ENCODE data around the gene C11orf91. TPM values are rescaled to one million over a fixed set of nuclear protein-coding genes. Genes with fewer than 3 reads are reported as not detected.
"Not testable (repeated sequence)": the region's sequence is repeated elsewhere in the genome, so short reads cannot be mapped to it uniquely, and the experiment has no call there.

C11orf91 gene
- total RNA-seq, 4 donors from 2014 or later = not detected

GRCh38 chr11:33713151-33713855 is 12.7 kb upstream of the C11orf91 start:
- DNase-seq (ENCODE audit: low spot score in 2 of 2) = no peak
- Histone ChIP-seq H3K4me3 (no peak overlapping the region), H3K4me1 (peaks cover 0 to 73% (median 14%) of the 10 kb centered on the region in 4 donors), H3K27me3 (no peaks in the 10 kb centered on the region), H3K36me3 (peaks cover 0 to 76% (median 15%) of the 10 kb centered on the region in 3 donors), H3K27ac (peak overlapping the region in 2 of 4 donors; percentile 45 to 72), H3K9me3 (no peaks in the 10 kb centered on the region)
- 67 to 79% methylated on average over 5 of the region's 5 CpGs for WGBS, 2 donors
- TF ChIP-seq, protein P1, sequence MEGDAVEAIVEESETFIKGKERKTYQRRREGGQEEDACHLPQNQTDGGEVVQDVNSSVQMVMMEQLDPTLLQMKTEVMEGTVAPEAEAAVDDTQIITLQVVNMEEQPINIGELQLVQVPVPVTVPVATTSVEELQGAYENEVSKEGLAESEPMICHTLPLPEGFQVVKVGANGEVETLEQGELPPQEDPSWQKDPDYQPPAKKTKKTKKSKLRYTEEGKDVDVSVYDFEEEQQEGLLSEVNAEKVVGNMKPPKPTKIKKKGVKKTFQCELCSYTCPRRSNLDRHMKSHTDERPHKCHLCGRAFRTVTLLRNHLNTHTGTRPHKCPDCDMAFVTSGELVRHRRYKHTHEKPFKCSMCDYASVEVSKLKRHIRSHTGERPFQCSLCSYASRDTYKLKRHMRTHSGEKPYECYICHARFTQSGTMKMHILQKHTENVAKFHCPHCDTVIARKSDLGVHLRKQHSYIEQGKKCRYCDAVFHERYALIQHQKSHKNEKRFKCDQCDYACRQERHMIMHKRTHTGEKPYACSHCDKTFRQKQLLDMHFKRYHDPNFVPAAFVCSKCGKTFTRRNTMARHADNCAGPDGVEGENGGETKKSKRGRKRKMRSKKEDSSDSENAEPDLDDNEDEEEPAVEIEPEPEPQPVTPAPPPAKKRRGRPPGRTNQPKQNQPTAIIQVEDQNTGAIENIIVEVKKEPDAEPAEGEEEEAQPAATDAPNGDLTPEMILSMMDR (IDR thresholded peaks at IDR 0.05) = no peak
- no peak for TF ChIP-seq POLR2A (IDR thresholded peaks at IDR 0.05)
- no peak for TF ChIP-seq EP300 (IDR thresholded peaks at IDR 0.05)

DNA sequence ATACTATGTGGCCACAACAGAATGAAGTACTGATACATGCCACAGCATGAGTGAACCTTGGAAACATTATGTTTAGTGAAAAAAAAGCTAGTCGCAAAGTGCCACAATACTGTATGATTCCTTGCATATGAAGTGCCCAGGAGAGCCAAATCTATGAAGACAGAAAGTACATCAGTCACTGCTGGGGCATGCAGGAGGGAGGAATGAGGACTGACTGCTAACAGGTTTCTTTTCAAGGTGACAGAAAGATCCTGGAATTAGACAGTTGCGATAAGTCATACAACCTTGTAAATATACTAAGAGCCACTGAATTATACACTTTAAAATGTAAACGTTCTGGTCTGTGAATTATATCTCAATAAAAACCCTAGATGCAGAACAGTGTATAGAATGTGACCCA is 11.8 kb upstream of the C11orf91 start:
- no peak overlapping the region for H3K27ac ChIP-seq
- H3K4me1 ChIP-seq = peaks cover 0 to 80% (median 15%) of the 10 kb centered on the region in 4 donors
- H3K27me3 ChIP-seq = no peaks in the 10 kb centered on the region
- H3K9me3 ChIP-seq = no peaks in the 10 kb centered on the region
- H3K36me3 ChIP-seq = peaks cover 0 to 76% (median 15%) of the 10 kb centered on the region in 3 donors
- no peak overlapping the region for H3K4me3 ChIP-seq
- WGBS, 2 donors = 85 to 88% methylated on average over 3 of the region's 3 CpGs
- DNase-seq (ENCODE audit: low spot score in 2 of 2) = no peak
- no peak for TF ChIP-seq EP300 (IDR thresholded peaks at IDR 0.05)
- no peak for TF ChIP-seq POLR2A (IDR thresholded peaks at IDR 0.05)
- TF ChIP-seq, protein P1 (IDR thresholded peaks at IDR 0.05) = no peak

DNA sequence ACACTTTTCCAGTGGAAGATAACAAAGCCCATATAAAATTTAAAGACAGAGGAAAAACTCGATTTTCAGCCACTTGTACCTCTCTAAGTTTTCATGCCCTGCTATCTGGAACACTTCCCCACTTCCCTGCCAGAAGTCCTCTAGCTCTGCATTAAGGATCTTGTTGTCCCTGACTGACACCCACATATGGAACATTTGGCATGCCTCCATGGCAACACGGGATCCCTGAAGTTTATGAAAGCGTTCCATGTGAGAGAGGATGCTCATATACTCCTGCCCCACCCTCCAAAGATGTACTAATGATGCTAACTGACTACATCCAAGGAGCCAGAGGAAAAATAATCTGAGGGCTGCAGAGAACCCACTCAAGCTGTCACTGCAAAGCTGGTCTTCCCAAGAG is 8.8 kb upstream of the C11orf91 start:
- peak in 1 of 2 donors; percentile 80 for TF ChIP-seq EP300 (IDR thresholded peaks at IDR 0.05)
- TF ChIP-seq, protein P1 (IDR thresholded peaks at IDR 0.05) = no peak
- peak in 1 of 2 donors; percentile 12 for TF ChIP-seq POLR2A (IDR thresholded peaks at IDR 0.05)
- Histone ChIP-seq H3K36me3 (peaks cover 0 to 63% (median 7%) of the 10 kb centered on the region in 3 donors), H3K4me3 (no peak overlapping the region), H3K4me1 (peaks cover 3 to 82% (median 30%) of the 10 kb centered on the region in 4 donors), H3K27ac (peak overlapping the region in 2 of 4 donors; percentile 88), H3K9me3 (no peaks in the 10 kb centered on the region), H3K27me3 (no peaks in the 10 kb centered on the region)
- no peak for DNase-seq (ENCODE audit: low spot score in 2 of 2)
- WGBS, 2 donors = 33 to 38% methylated on average over 3 of the region's 3 CpGs

GRCh38 chr11:33708985-33709384 is 8.4 kb upstream of the C11orf91 start:
- H3K36me3 ChIP-seq = peaks cover 0 to 60% (median 7%) of the 10 kb centered on the region in 3 donors
- TF ChIP-seq POLR2A (IDR thresholded peaks at IDR 0.05) (no peak), EP300 (IDR thresholded peaks at IDR 0.05) (no peak)
- TF ChIP-seq, protein P1 (IDR thresholded peaks at IDR 0.05) = no peak
- 73 to 78% methylated on average over 1 of the region's 1 CpG for WGBS, 2 donors
- H3K4me1 ChIP-seq = peaks cover 3 to 82% (median 32%) of the 10 kb centered on the region in 4 donors
- H3K4me3 ChIP-seq = no peak overlapping the region
- H3K9me3 ChIP-seq = no peaks in the 10 kb centered on the region
- no peak for DNase-seq (ENCODE audit: low spot score in 2 of 2)
- H3K27me3 ChIP-seq = no peaks in the 10 kb centered on the region
- peak overlapping the region in 2 of 4 donors; percentile 88 for H3K27ac ChIP-seq

DNA sequence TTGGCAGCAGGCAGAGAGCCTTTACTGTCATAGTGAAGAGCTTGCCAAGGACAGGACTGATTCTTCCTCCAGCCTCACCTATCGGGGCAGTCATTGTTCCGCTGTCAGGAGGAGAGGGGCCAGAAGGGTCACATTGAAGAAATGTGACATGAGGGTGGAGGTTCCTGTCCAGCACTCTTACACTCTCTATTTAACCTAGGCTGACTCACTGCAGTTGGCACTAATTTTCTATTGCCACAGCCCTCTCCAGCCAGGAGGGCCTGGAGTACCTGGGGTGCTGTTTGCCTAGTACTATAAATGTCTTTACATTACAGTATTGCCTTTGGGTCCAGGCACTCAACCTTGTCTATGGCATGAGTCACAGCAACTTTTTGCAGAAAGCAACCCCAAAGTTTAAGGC is 7.2 kb upstream of the C11orf91 start:
- peak in 1 of 2 donors; percentile 16 for TF ChIP-seq EP300 (IDR thresholded peaks at IDR 0.05)
- H3K4me1 ChIP-seq = peaks cover 6 to 85% (median 39%) of the 10 kb centered on the region in 4 donors
- WGBS, 2 donors = 80 to 93% methylated on average over 2 of the region's 2 CpGs
- not testable (repeated sequence) for H3K9me3 ChIP-seq; DNase-seq (ENCODE audit: low spot score in 2 of 2); H3K4me3 ChIP-seq; H3K27me3 ChIP-seq
- H3K27ac ChIP-seq = peak overlapping the region; percentile 22 to 88 (median 72)
- peaks cover 0 to 55% (median 7%) of the 10 kb centered on the region in 3 donors for H3K36me3 ChIP-seq
